ENCODE results near the gene ZFC3H1.
"Not testable (repeated sequence)": the region's sequence is repeated elsewhere in the genome, so short reads cannot be mapped to it uniquely, and the experiment has no call there.

DNA sequence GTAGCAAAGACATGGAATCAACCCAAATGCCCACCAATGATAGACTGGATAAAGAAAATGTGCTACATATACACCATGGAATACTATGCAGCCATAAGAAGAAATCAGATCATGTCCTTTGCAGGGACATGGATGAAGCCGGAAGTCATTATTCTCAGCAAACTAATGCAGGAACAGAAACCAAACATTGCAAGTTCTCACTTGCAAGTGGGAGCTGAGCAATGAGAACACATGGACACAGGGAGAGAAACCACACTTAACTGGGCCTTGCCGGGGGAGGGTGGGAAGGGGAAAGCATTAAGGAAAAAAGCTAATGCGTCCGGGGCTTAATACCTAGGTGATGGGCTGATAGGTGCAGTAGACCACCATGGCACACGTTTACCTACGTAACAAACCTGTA is 93.8 kb downstream of the ZFC3H1 start:
- TF ChIP-seq CTCF (optimal IDR thresholded peaks at IDR 0.05 in 1 of 3, IDR thresholded peaks at IDR 0.05 in 1 of 3, conservative IDR thresholded peaks at IDR 0.05 in 1 of 3; ENCODE audit: extremely low read depth in 1 of 3, insufficient read depth in 2 of 3, low read length in 3 of 3); EZH2 (IDR thresholded peaks at IDR 0.05; ENCODE audit: low read length): not testable (repeated sequence)

Data from keratinocyte (primary cell).